NT2/D1 (cell line): Measurements from ENCODE around the gene TIAM1.

ENCODE experiments used
- YY1 ChIP-seq: IDR thresholded peaks from 2 replicates; pipeline ENCODE4 v1.6.1; 2011; ENCODE audit not compliant: insufficient read length, insufficient read depth
- ZNF274 ChIP-seq: IDR thresholded peaks from 2 replicates; pipeline ENCODE4 v1.6.1; 2011; ENCODE audit warnings: mild to moderate bottlenecking, low read depth, low read length

GRCh38 chr21:31107871-31108270 lies 236.2 kb downstream of the TIAM1 start:
- TF ChIP-seq YY1 (no peak), ZNF274 (no peak)
